WI38 (cell line): ENCODE data around the gene STK40.

Experiments
- H3K4me3 ChIP-seq: 2 replicates; pipeline ENCODE4 v1.5.1; 2011; ENCODE audit warnings: low read depth, mild to moderate bottlenecking, control low read depth, low read length
- CTCF ChIP-seq: IDR thresholded peaks from 2 replicates; pipeline ENCODE4 v1.5.1; 2012; ENCODE audit warnings: low read depth, mild to moderate bottlenecking, control low read depth, low read length

The STK40 gene

GRCh38 chr1:36419569-36419968 lies 33.8 kb upstream of the STK40 start:
- TF ChIP-seq CTCF, result no peak

GRCh38 chr1:36419140-36419539 lies 33.4 kb upstream of the STK40 start:
- H3K4me3 ChIP-seq, result no peak overlapping the region
- TF ChIP-seq CTCF, result no peak

More at GRCh38 chr1:36419569-36419968, 33.8 kb upstream of the STK40 start:
- H3K4me3 ChIP-seq, result no peak overlapping the region

GRCh38 chr1:36417931-36418330 lies 32.2 kb upstream of the STK40 start:
- TF ChIP-seq CTCF, result no peak

GRCh38 chr1:36415661-36416326 lies 30.1 kb upstream of the STK40 start:
- no peak for TF ChIP-seq CTCF
- H3K4me3 ChIP-seq, result no peak overlapping the region

More at GRCh38 chr1:36417931-36418330, 32.2 kb upstream of the STK40 start:
- no peak overlapping the region for H3K4me3 ChIP-seq

GRCh38 chr1:36414384-36414783 lies 28.7 kb upstream of the STK40 start:
- H3K4me3 ChIP-seq, result no peak overlapping the region
- no peak for TF ChIP-seq CTCF

- H3K4me3 ChIP-seq, result no peak overlapping the region
- TF ChIP-seq CTCF, result no peak
Measured at GRCh38 chr1:36411674-36412648, 26.2 kb upstream of the STK40 start.

GRCh38 chr1:36408479-36408878 lies 22.8 kb upstream of the STK40 start:
- H3K4me3 ChIP-seq, result no peak overlapping the region
- TF ChIP-seq CTCF, result no peak
